GM23338 (cell line): ENCODE data around the gene ATP6V1F. TPM values are rescaled to one million over a fixed set of nuclear protein-coding genes. Genes with fewer than 3 reads are reported as not detected.
A peak's percentile ranks its signal among the peaks of the same experiment; 100 is the strongest.

Experiments
- ATAC-seq: fragments of 200-7000 bp; cut with Tn5 transposase; 3 replicates; pipeline ENCODE4 v1.9.1; 2020
- DNase-seq: peaks from one replicate; pipeline ENCODE4 v3.0.0-alpha.2; 2015; ENCODE audit warnings: low spot score
- H2AFZ ChIP-seq: fragments of 200-600 bp; sonication (generic); 2 replicates; pipeline ENCODE4 v1.8.0; 2016; ENCODE audit warnings: antibody characterized with exemption, mild to moderate bottlenecking, moderate library complexity
- H3F3A ChIP-seq: fragments of 200-600 bp; sonication (generic); replicated peaks from 2 replicates; pipeline ENCODE4 v1.8.0; 2017; ENCODE audit warnings: antibody characterized with exemption, mixed run types, low read depth
- H3K27ac ChIP-seq: fragments of 200-600 bp; sonication (generic); 2 replicates; pipeline ENCODE4 v1.6.1; 2016; ENCODE audit warnings: low read depth
- H3K27me3 ChIP-seq: fragments of 200-600 bp; sonication (generic); 2 replicates; pipeline ENCODE4 v1.8.0; 2016; ENCODE audit warnings: mild to moderate bottlenecking, mixed run types, moderate library complexity; ENCODE audit not compliant: insufficient read depth
- H3K36me3 ChIP-seq: fragments of 200-600 bp; sonication (generic); 2 replicates; pipeline ENCODE4 v1.8.0; 2016; ENCODE audit warnings: mild to moderate bottlenecking; ENCODE audit not compliant: insufficient read depth
- H3K4me1 ChIP-seq: fragments of 200-600 bp; sonication (generic); 2 replicates; pipeline ENCODE4 v1.8.0; 2016; ENCODE audit warnings: mild to moderate bottlenecking, moderate library complexity; ENCODE audit not compliant: insufficient read depth
- H3K4me2 ChIP-seq: fragments of 200-600 bp; sonication (generic); 2 replicates; pipeline ENCODE4 v1.7.1; 2017; ENCODE audit warnings: mixed run types
- H3K4me3 ChIP-seq: fragments of 200-600 bp; sonication (generic); 2 replicates; pipeline ENCODE4 v1.6.1; 2016; ENCODE audit warnings: mixed run types
- H3K79me2 ChIP-seq: fragments of 200-600 bp; sonication (generic); replicated peaks from 2 replicates; pipeline ENCODE4 v1.8.0; 2017; ENCODE audit warnings: mild to moderate bottlenecking; ENCODE audit not compliant: insufficient read depth
- H3K9me2 ChIP-seq: fragments of 200-600 bp; sonication (generic); 2 replicates; pipeline ENCODE4 v1.8.0; 2017; ENCODE audit not compliant: insufficient read depth
- H4K20me1 ChIP-seq: fragments of 200-600 bp; sonication (generic); replicated peaks from 2 replicates; pipeline ENCODE4 v1.8.0; 2017; ENCODE audit warnings: mild to moderate bottlenecking; ENCODE audit not compliant: insufficient read depth
- H3K27ac Mint-ChIP-seq: 2 replicates; pipeline ENCODE4 v1.8.0; 2020; ENCODE audit warnings: inconsistent platforms, mild to moderate bottlenecking, moderate library complexity, mixed read lengths
- H3K27me3 Mint-ChIP-seq: 3 replicates; pipeline ENCODE4 v1.8.0; 2022; ENCODE audit warnings: low read depth, mild to moderate bottlenecking, moderate library complexity, mixed read lengths, inconsistent platforms; ENCODE audit not compliant: insufficient read depth, poor library complexity
- H3K36me3 Mint-ChIP-seq: 3 replicates; pipeline ENCODE4 v1.8.0; 2021; ENCODE audit warnings: low read depth, mild to moderate bottlenecking, inconsistent platforms, moderate library complexity, mixed read lengths
- H3K4me1 Mint-ChIP-seq: 3 replicates; pipeline ENCODE4 v1.8.0; 2020; ENCODE audit warnings: mild to moderate bottlenecking, inconsistent platforms, mixed read lengths
- H3K4me3 Mint-ChIP-seq: 3 replicates; pipeline ENCODE4 v1.8.0; 2021; ENCODE audit warnings: moderate library complexity, mild to moderate bottlenecking, inconsistent platforms, mixed read lengths
- H3K9me3 Mint-ChIP-seq: 3 replicates; pipeline ENCODE4 v1.8.0; 2020; ENCODE audit warnings: moderate library complexity, mild to moderate bottlenecking, inconsistent platforms, mixed read lengths
- CREB1 ChIP-seq: fragments of 250-450 bp; sonication (Bioruptor Pico); IDR thresholded peaks from 2 replicates; pipeline ENCODE4 v1.5.0; 2020; ENCODE audit warnings: low read depth, mild to moderate bottlenecking, moderate library complexity
- CTCF ChIP-seq, 2 experiments: fragments of 200-600 bp in 1 of 2; sonication (generic) in 1 of 2; conservative IDR thresholded peaks; 2 replicates each; pipeline versions ENCODE4 v1.5.1 to v1.6.1; 2016 to 2017; ENCODE audit warnings: antibody characterized with exemption in 2 of 2, low read depth in 2 of 2, mild to moderate bottlenecking in 2 of 2, moderate library complexity in 1 of 2
- ETS1 ChIP-seq: IDR thresholded peaks from 2 replicates; pipeline ENCODE4 v1.6.1; 2016; ENCODE audit warnings: antibody characterized with exemption
- EZH2 ChIP-seq: fragments of 200-600 bp; sonication (generic); IDR thresholded peaks from one replicate; pipeline ENCODE4 v1.8.0; 2017; ENCODE audit warnings: antibody characterized with exemption, mild to moderate bottlenecking, low read depth; ENCODE audit not compliant: unreplicated experiment
- EZH2phosphoT487 ChIP-seq: fragments of 200-600 bp; sonication (generic); IDR thresholded peaks from one replicate; pipeline ENCODE4 v1.8.1; 2018; ENCODE audit warnings: antibody characterized with exemption; ENCODE audit not compliant: unreplicated experiment
- JUNB ChIP-seq: IDR thresholded peaks from one replicate; pipeline ENCODE4 v1.6.1; 2016; ENCODE audit warnings: antibody characterized with exemption; ENCODE audit not compliant: unreplicated experiment
- NANOG ChIP-seq: IDR thresholded peaks from 2 replicates; pipeline ENCODE4 v1.6.1; 2016; ENCODE audit warnings: antibody characterized with exemption, borderline replicate concordance
- POLR2AphosphoS5 ChIP-seq: IDR thresholded peaks from 2 replicates; pipeline ENCODE4 v1.6.1; 2016; ENCODE audit warnings: antibody characterized with exemption, low read depth
- REST ChIP-seq: IDR thresholded peaks from one replicate; pipeline ENCODE4 v1.6.1; 2018; ENCODE audit warnings: antibody characterized with exemption; ENCODE audit not compliant: unreplicated experiment
- STAT1 ChIP-seq: IDR thresholded peaks from one replicate; pipeline ENCODE4 v1.6.1; 2016; ENCODE audit warnings: antibody characterized with exemption; ENCODE audit not compliant: unreplicated experiment
- ZNF114 ChIP-seq: fragments of 250-450 bp; sonication (Bioruptor Pico); IDR thresholded peaks from 2 replicates; pipeline ENCODE4 v1.5.0; 2020; ENCODE audit warnings: mild to moderate bottlenecking, moderate library complexity
- ZNF331 ChIP-seq: fragments of 250-450 bp; sonication (Bioruptor Pico); IDR thresholded peaks from 2 replicates; pipeline ENCODE4 v1.5.0; 2020; ENCODE audit warnings: low read depth, mild to moderate bottlenecking, moderate library complexity
- ZNF462 ChIP-seq: fragments of 250-450 bp; sonication (Bioruptor Pico); IDR thresholded peaks from 2 replicates; pipeline ENCODE4 v1.5.0; 2020; ENCODE audit warnings: mild to moderate bottlenecking, moderate library complexity
- polyA plus RNA-seq: library from polyadenylated mRNA; unstranded; fragments of >200 nt; fragmentation: Nextera tagmentation; extraction: Ambion mirVana; gene quantifications from 2 replicates; pipeline ENCODE4 v1.2.1, GENCODE V29; 2016
- total RNA-seq: library from RNA; depleted of rRNA; stranded (reverse); fragments of >200 nt; shearing (Covaris generic); gene quantifications from 2 replicates; pipeline ENCODE4 v1.2.3, GENCODE V29; 2014

ATP6V1F gene
- total and polyA plus RNA-seq, 2 experiments from 2014 or later = 66.5 to 271 TPM

GRCh38 chr7:128873234-128873633 lies 10.6 kb downstream of the ATP6V1F start:
- Mint-ChIP-seq H3K27me3 (peaks cover 31% of the 10 kb centered on the region), H3K27ac (no peak overlapping the region), H3K9me3 (no peaks in the 10 kb centered on the region; the same call in 2 of the 3 replicates), H3K4me3 (no peak overlapping the region), H3K36me3 (no peaks in the 10 kb centered on the region; the same call in 2 of the 3 replicates), H3K4me1 (peaks cover 15% of the 10 kb centered on the region)
- no peaks in the 10 kb centered on the region for H3K9me2 ChIP-seq
- DNase-seq (no peak), ATAC-seq (peak; percentile 1; the same call in 2 of the 3 replicates)
- no peak overlapping the region for H3K4me3 ChIP-seq
- H3K36me3 ChIP-seq = no peaks in the 10 kb centered on the region
- no peak overlapping the region for H2AFZ ChIP-seq
- TF ChIP-seq CREB1 (no peak), ETS1 (no peak), ZNF331 (no peak), ZNF114 (CRISPR knock-in tag) (no peak), CTCF (conservative IDR thresholded peaks at IDR 0.05; ENCODE audit: low read depth in 2 of 2) (no peak), STAT1 (no peak), ZNF462 (CRISPR knock-in tag) (no peak), REST (no peak), EZH2phosphoT487 (no peak), POLR2AphosphoS5 (no peak), NANOG (no peak), JUNB (no peak), EZH2 (no peak)
- H3K4me2 ChIP-seq = no peak overlapping the region
- H3K27me3 ChIP-seq = peaks cover 41% of the 10 kb centered on the region
- no peaks in the 10 kb centered on the region for H3K79me2 ChIP-seq
- no peaks in the 10 kb centered on the region; the same call in 1 of the 2 replicates for H4K20me1 ChIP-seq
- no peak overlapping the region for H3K27ac ChIP-seq
- H3K4me1 ChIP-seq = peaks cover 10% of the 10 kb centered on the region
- H3F3A ChIP-seq = 0 out of 2 replicates have a peak, but pooled peaks cover 4% of the 10 kb centered on the region
